ENCODE data around the gene PGD. TPM values are rescaled to one million over a fixed set of nuclear protein-coding genes. Genes with fewer than 3 reads are reported as not detected.

PGD gene
- total RNA-seq = 136 and 142 TPM in 2 replicates

DNA sequence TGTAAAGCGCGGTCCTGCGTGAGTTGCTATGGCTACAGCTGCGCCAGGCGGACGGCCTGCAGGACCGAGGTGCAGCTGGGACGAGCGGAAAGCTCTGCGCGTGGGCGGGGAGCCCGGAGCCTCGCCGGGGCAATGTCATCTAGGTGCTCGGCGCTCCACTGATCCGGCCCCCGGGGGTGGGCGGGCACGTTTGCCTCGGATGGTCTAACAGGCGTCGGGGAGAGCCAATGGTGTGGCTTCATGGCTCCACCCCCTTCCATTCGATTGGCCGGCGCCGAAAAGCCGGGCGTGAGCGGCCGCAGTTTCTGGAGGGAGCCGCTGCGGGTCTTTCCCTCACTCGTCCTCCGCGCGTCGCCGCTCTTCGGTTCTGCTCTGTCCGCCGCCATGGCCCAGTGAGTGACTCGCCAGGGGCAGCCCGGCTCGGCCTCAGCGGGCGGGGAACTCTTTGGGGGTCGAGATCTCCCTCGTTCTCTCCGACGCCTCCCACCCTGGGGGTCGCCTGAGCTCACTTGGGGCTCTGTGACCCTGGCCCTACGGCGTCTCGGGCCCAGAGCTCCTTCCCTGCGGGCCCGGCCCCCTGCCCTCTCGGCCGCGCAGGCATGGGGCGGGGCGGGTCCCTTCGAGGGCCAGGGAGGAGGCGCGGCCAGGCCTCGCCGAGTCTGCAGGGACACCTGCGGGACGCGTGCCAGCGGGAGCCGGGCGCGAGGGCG lies at the start of gene PGD:
PGD (plus strand) TSS at position 331 of the 710 bp plus-strand sequence; CDS start at position 385, 54 bp downstream.
- TF ChIP-seq, protein P1, sequence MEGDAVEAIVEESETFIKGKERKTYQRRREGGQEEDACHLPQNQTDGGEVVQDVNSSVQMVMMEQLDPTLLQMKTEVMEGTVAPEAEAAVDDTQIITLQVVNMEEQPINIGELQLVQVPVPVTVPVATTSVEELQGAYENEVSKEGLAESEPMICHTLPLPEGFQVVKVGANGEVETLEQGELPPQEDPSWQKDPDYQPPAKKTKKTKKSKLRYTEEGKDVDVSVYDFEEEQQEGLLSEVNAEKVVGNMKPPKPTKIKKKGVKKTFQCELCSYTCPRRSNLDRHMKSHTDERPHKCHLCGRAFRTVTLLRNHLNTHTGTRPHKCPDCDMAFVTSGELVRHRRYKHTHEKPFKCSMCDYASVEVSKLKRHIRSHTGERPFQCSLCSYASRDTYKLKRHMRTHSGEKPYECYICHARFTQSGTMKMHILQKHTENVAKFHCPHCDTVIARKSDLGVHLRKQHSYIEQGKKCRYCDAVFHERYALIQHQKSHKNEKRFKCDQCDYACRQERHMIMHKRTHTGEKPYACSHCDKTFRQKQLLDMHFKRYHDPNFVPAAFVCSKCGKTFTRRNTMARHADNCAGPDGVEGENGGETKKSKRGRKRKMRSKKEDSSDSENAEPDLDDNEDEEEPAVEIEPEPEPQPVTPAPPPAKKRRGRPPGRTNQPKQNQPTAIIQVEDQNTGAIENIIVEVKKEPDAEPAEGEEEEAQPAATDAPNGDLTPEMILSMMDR (IDR thresholded peaks at IDR 0.05; ENCODE audit: extremely low read depth, low read depth, low read length) = no peak

DNA sequence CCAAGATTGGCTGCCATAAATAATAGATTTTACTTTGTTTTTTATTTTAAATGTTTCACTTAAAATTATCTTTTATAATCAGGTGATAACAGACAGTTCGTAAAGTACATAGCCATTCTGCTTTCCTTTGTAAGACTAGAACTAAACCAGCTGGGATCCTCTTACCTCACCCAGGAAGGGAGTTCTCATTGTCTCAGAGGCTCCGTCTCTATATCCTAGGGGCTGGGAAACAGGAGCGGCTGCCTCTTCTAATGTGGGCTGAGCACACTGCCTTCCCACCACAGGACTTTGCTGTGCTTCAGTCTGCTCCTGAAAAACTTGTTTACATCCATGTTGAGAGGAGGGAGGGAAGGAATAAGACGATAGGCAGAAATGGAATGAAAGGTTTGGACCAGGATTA lies 45.6 kb upstream of the PGD start:
- no peaks in the 10 kb centered on the region for H3K27me3 ChIP-seq (ENCODE audit: insufficient read depth, low read length)
- no peak overlapping the region for H3K4me3 ChIP-seq (ENCODE audit: insufficient read depth, low read length)
- no peaks in the 10 kb centered on the region for H3K4me1 ChIP-seq (ENCODE audit: insufficient read depth, low read length)
- no peaks in the 10 kb centered on the region for H3K9me3 ChIP-seq (ENCODE audit: low read depth, low read length)
- no peak overlapping the region for H3K27ac ChIP-seq (ENCODE audit: low read depth, low read length)
- H3K79me2 ChIP-seq (ENCODE audit: insufficient read depth, low read length) = no peaks in the 10 kb centered on the region
- no peak for DNase-seq (ENCODE audit: insufficient read length, low spot score, missing footprints)
- TF ChIP-seq, protein P1 (IDR thresholded peaks at IDR 0.05; ENCODE audit: extremely low read depth, low read depth, low read length) = no peak
- H2AFZ ChIP-seq (ENCODE audit: low read length) = peak overlapping the region; percentile 47
- peaks cover 22% of the 10 kb centered on the region for H3K36me3 ChIP-seq (ENCODE audit: insufficient read depth, low read length)
- no peaks in the 10 kb centered on the region for H4K20me1 ChIP-seq (ENCODE audit: insufficient read depth, low read length)
- H3K4me2 ChIP-seq (ENCODE audit: insufficient read depth, low read length) = no peak overlapping the region

More for the DNA sequence above, at the start of gene PGD:
- Histone ChIP-seq H2AFZ (ENCODE audit: low read length) (peak within 1 kb of the TSS; percentile 96), H3K27ac (ENCODE audit: low read depth, low read length) (peak within 1 kb of the TSS; percentile 76), H3K4me1 (ENCODE audit: insufficient read depth, low read length) (peaks cover 24% of the 10 kb centered on the region), H3K9me3 (ENCODE audit: low read depth, low read length) (no peaks in the 10 kb centered on the region), H3K4me3 (ENCODE audit: insufficient read depth, low read length) (peak within 1 kb of the TSS; percentile 98), H3K27me3 (ENCODE audit: insufficient read depth, low read length) (no peaks in the 10 kb centered on the region), H4K20me1 (ENCODE audit: insufficient read depth, low read length) (peaks cover 7% of the 10 kb centered on the region), H3K4me2 (ENCODE audit: insufficient read depth, low read length) (peak within 1 kb of the TSS; percentile 95), H3K36me3 (ENCODE audit: insufficient read depth, low read length) (peaks cover 7% of the 10 kb centered on the region), H3K79me2 (ENCODE audit: insufficient read depth, low read length) (peaks cover 27% of the 10 kb centered on the region)
- DNase-seq (ENCODE audit: insufficient read length, low spot score, missing footprints) = peak; percentile 100

- Histone ChIP-seq H3K4me3 (ENCODE audit: insufficient read depth, low read length) (no peak overlapping the region), H3K36me3 (ENCODE audit: insufficient read depth, low read length) (peaks cover 18% of the 10 kb centered on the region), H3K4me1 (ENCODE audit: insufficient read depth, low read length) (no peaks in the 10 kb centered on the region), H2AFZ (ENCODE audit: low read length) (no peak overlapping the region), H3K9me3 (ENCODE audit: low read depth, low read length) (no peaks in the 10 kb centered on the region), H3K27ac (ENCODE audit: low read depth, low read length) (no peak overlapping the region), H4K20me1 (ENCODE audit: insufficient read depth, low read length) (no peaks in the 10 kb centered on the region), H3K27me3 (ENCODE audit: insufficient read depth, low read length) (no peaks in the 10 kb centered on the region), H3K4me2 (ENCODE audit: insufficient read depth, low read length) (no peak overlapping the region), H3K79me2 (ENCODE audit: insufficient read depth, low read length) (no peaks in the 10 kb centered on the region)
- no peak for DNase-seq (ENCODE audit: insufficient read length, low spot score, missing footprints)
- TF ChIP-seq, protein P1 (IDR thresholded peaks at IDR 0.05; ENCODE audit: extremely low read depth, low read depth, low read length) = no peak
These were observed 45.2 kb upstream of the PGD start for GRCh38 chr1:10353693-10354092.

DNA sequence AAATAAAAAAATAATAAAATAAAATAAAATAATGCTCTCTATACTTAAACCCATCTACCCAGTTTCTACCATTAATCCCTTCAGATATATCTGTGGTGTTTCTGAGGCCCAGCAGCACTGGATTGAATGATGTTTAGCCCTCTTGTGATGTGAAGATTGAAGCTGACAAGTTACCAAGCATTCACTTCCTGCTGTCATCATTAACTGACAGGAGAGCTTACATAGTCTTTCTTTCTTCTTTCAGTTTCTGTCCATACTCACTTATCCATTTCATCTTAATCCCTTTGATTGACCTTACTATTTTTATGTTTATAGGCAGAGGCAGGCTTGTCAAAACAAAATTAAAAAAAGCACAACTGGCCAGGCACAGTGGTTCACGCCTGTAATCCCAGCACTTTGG lies 38.8 kb upstream of the PGD start:
- no peak overlapping the region for H3K4me3 ChIP-seq (ENCODE audit: insufficient read depth, low read length)
- H3K4me2 ChIP-seq (ENCODE audit: insufficient read depth, low read length) = no peak overlapping the region
- no peak overlapping the region for H2AFZ ChIP-seq (ENCODE audit: low read length)
- no peaks in the 10 kb centered on the region for H3K79me2 ChIP-seq (ENCODE audit: insufficient read depth, low read length)
- no peak overlapping the region for H3K27ac ChIP-seq (ENCODE audit: low read depth, low read length)
- no peaks in the 10 kb centered on the region for H3K9me3 ChIP-seq (ENCODE audit: low read depth, low read length)
- no peaks in the 10 kb centered on the region for H4K20me1 ChIP-seq (ENCODE audit: insufficient read depth, low read length)
- TF ChIP-seq, protein P1 (IDR thresholded peaks at IDR 0.05; ENCODE audit: extremely low read depth, low read depth, low read length) = no peak
- no peak for DNase-seq (ENCODE audit: insufficient read length, low spot score, missing footprints)
- peaks cover 14% of the 10 kb centered on the region for H3K36me3 ChIP-seq (ENCODE audit: insufficient read depth, low read length)
- H3K4me1 ChIP-seq (ENCODE audit: insufficient read depth, low read length) = no peaks in the 10 kb centered on the region
- no peaks in the 10 kb centered on the region for H3K27me3 ChIP-seq (ENCODE audit: insufficient read depth, low read length)

All from osteoblast (primary cell).